IMR-90 (cell line): ENCODE data around the gene RAB11A. TPM values are rescaled to one million over a fixed set of nuclear protein-coding genes. Genes with fewer than 3 reads are reported as not detected.

Experiments used
- ATAC-seq: fragments of 200-7000 bp; cut with Tn5 transposase; 2 replicates; pipeline ENCODE4 v1.9.1; 2020; ENCODE audit warnings: low read depth, mild to moderate bottlenecking, moderate library complexity
- BruUV-seq: library from RNA; stranded (reverse); fragments of 400-500 nt; replicated peaks from 2 replicates; lab custom pipeline; 2021; lab: Mats Ljungman, UMichigan
- CTCF ChIA-PET: fragments of 300-600 bp; formaldehyde crosslinking; extraction: SDS; loops from one replicate; lab custom pipeline; 2021; ENCODE audit warnings: antibody characterized with exemption; lab: Yijun Ruan, JAX
- POLR2A ChIA-PET: fragments of 300-600 bp; sonication (Branson Sonifier 250); formaldehyde crosslinking; loops from one replicate; lab custom pipeline; 2022; ENCODE audit warnings: antibody characterized with exemption; ENCODE audit not compliant: unreplicated experiment; lab: Charles Lee
- DNase-seq: peaks from one replicate; pipeline ENCODE4 v3.0.0; 2013
- H2AFZ ChIP-seq: replicated peaks from 2 replicates; pipeline ENCODE3; 2013; ENCODE audit warnings: low read length, mild to moderate bottlenecking; ENCODE audit not compliant: poor library complexity
- H2AK5ac ChIP-seq: 2 replicates; pipeline ENCODE4 v1.6.1; 2013; ENCODE audit warnings: low read depth, low read length, inconsistent platforms
- H2AK9ac ChIP-seq: replicated peaks from 2 replicates; pipeline ENCODE3; 2013; ENCODE audit warnings: mild to moderate bottlenecking, low read depth, low read length, moderate library complexity; ENCODE audit not compliant: poor library complexity
- H2BK120ac ChIP-seq: 2 replicates; pipeline ENCODE4 v1.6.1; 2013; ENCODE audit warnings: low read depth, low read length, inconsistent platforms
- H2BK15ac ChIP-seq: 3 replicates; pipeline ENCODE4 v1.6.1; 2013; ENCODE audit warnings: low read depth, low read length, inconsistent platforms
- H2BK20ac ChIP-seq: 2 replicates; pipeline ENCODE4 v1.6.1; 2013; ENCODE audit warnings: low read depth, mild to moderate bottlenecking, inconsistent platforms, low read length, moderate library complexity
- H2BK5ac ChIP-seq: 2 replicates; pipeline ENCODE4 v1.6.1; 2013; ENCODE audit warnings: mild to moderate bottlenecking, low read depth, low read length, inconsistent platforms; ENCODE audit not compliant: poor library complexity, severe bottlenecking
- H3K14ac ChIP-seq: replicated peaks from 2 replicates; pipeline ENCODE4 v1.6.1; 2013; ENCODE audit warnings: low read depth, low read length, inconsistent platforms
- H3K18ac ChIP-seq: 2 replicates; pipeline ENCODE4 v1.6.1; 2013; ENCODE audit warnings: low read depth, low read length, control low read depth
- H3K23ac ChIP-seq: 2 replicates; pipeline ENCODE4 v1.6.1; 2013; ENCODE audit warnings: low read depth, low read length, inconsistent platforms
- H3K27ac ChIP-seq: 2 replicates; pipeline ENCODE4 v1.5.1; 2013; ENCODE audit warnings: mild to moderate bottlenecking, control low read depth, low read length; ENCODE audit not compliant: insufficient read depth
- H3K27me3 ChIP-seq: 2 replicates; pipeline ENCODE4 v1.6.1; 2013; ENCODE audit warnings: low read length; ENCODE audit not compliant: control insufficient read depth, insufficient read depth
- H3K36me3 ChIP-seq: 2 replicates; pipeline ENCODE4 v1.6.1; 2013; ENCODE audit warnings: low read length, mixed read lengths; ENCODE audit not compliant: control insufficient read depth, insufficient read depth
- H3K4ac ChIP-seq: 2 replicates; pipeline ENCODE4 v1.6.1; 2013; ENCODE audit warnings: low read depth, low read length, inconsistent platforms
- H3K4me1 ChIP-seq: 2 replicates; pipeline ENCODE4 v1.6.1; 2013; ENCODE audit warnings: low read length, mixed read lengths; ENCODE audit not compliant: control insufficient read depth, insufficient read depth
- H3K4me2 ChIP-seq: 2 replicates; pipeline ENCODE4 v1.6.1; 2013; ENCODE audit warnings: low read depth, mild to moderate bottlenecking, control low read depth, low read length, moderate library complexity
- H3K4me3 ChIP-seq: 2 replicates; pipeline ENCODE4 v1.5.1; 2013; ENCODE audit warnings: low read depth, mild to moderate bottlenecking, control low read depth, low read length, moderate library complexity; ENCODE audit not compliant: insufficient read depth
- H3K56ac ChIP-seq: 2 replicates; pipeline ENCODE4 v1.6.1; 2013; ENCODE audit warnings: low read length, inconsistent platforms; ENCODE audit not compliant: insufficient read depth; ENCODE audit errors: extremely low read depth
- H3K79me1 ChIP-seq, 2 experiments: 2 replicates each; pipeline ENCODE4 v1.6.1; 2013; ENCODE audit warnings: low read length in 2 of 2, inconsistent platforms in 1 of 2, low read depth in 1 of 2
- H3K9ac ChIP-seq: 2 replicates; pipeline ENCODE4 v1.6.1; 2013; ENCODE audit warnings: low read depth, low read length, control low read depth
- H3K9me1 ChIP-seq: 2 replicates; pipeline ENCODE4 v1.6.1; 2013; ENCODE audit warnings: low read length, inconsistent platforms; ENCODE audit not compliant: insufficient read depth
- H3K9me3 ChIP-seq: 2 replicates; pipeline ENCODE4 v1.6.1; 2013; ENCODE audit warnings: low read length; ENCODE audit not compliant: control insufficient read depth, insufficient read depth
- H4K20me1 ChIP-seq: 2 replicates; pipeline ENCODE4 v1.6.1; 2013; ENCODE audit warnings: low read length, inconsistent platforms; ENCODE audit not compliant: insufficient read depth
- H4K5ac ChIP-seq: 2 replicates; pipeline ENCODE4 v1.6.1; 2013; ENCODE audit warnings: mild to moderate bottlenecking, low read depth, low read length, control low read depth
- H4K8ac ChIP-seq, 2 experiments: 2 replicates each; pipeline ENCODE4 v1.6.1; 2013; ENCODE audit warnings: low read depth in 2 of 2, low read length in 2 of 2, control low read depth in 1 of 2, inconsistent platforms in 1 of 2
- H4K91ac ChIP-seq: 2 replicates; pipeline ENCODE4 v1.6.1; 2013; ENCODE audit warnings: low read depth, low read length, inconsistent platforms; ENCODE audit not compliant: insufficient read depth
- BHLHE40 ChIP-seq: fragments of 150-350 bp; IDR thresholded peaks from 2 replicates; pipeline ENCODE4 v1.6.1; 2016; ENCODE audit warnings: mild to moderate bottlenecking, low read depth, low read length
- CEBPB ChIP-seq: IDR thresholded peaks from 2 replicates; pipeline ENCODE4 v1.6.1; 2012; ENCODE audit warnings: low read depth, low read length, improper control_type of control experiment
- FOS ChIP-seq: fragments of 150-350 bp; IDR thresholded peaks from 2 replicates; pipeline ENCODE4 v1.6.1; 2016; ENCODE audit warnings: low read depth, low read length
- MAFK ChIP-seq: IDR thresholded peaks from 2 replicates; pipeline ENCODE4 v1.6.1; 2012; ENCODE audit warnings: low read depth, low read length, improper control_type of control experiment
- MAZ ChIP-seq: IDR thresholded peaks from 2 replicates; pipeline ENCODE4 v1.6.1; 2012; ENCODE audit warnings: low read depth, mild to moderate bottlenecking, low read length, improper control_type of control experiment, moderate library complexity, borderline replicate concordance
- POLR2A ChIP-seq: IDR thresholded peaks from 2 replicates; pipeline ENCODE4 v1.6.1; 2012; ENCODE audit warnings: mild to moderate bottlenecking, low read depth, low read length
- RAD21 ChIP-seq: IDR thresholded peaks from 2 replicates; pipeline ENCODE4 v1.6.1; 2012; ENCODE audit warnings: low read length, improper control_type of control experiment
- RCOR1 ChIP-seq: IDR thresholded peaks from 2 replicates; pipeline ENCODE4 v1.6.1; 2012; ENCODE audit warnings: mild to moderate bottlenecking, low read length, improper control_type of control experiment; ENCODE audit not compliant: insufficient replicate concordance
- RFX5 ChIP-seq: IDR thresholded peaks from 2 replicates; pipeline ENCODE4 v1.8.0; 2012; ENCODE audit warnings: low read depth, mild to moderate bottlenecking, low read length, moderate library complexity
- SMC3 ChIP-seq: fragments of 150-350 bp; IDR thresholded peaks from 2 replicates; pipeline ENCODE4 v1.6.1; 2016; ENCODE audit warnings: low read depth, mild to moderate bottlenecking, antibody characterized with exemption, low read length, moderate library complexity
- dilution Hi-C: fragments of 300-500 bp; cut with HindIII; formaldehyde crosslinking; loops from one replicate; pipeline ENCODE4 v1.14.3; 2018; ENCODE audit warnings: low sequenced_read_pairs; ENCODE audit not compliant: unreplicated experiment
- in situ Hi-C: fragments of 300-500 bp; cut with MboI; formaldehyde crosslinking; loops from 3 replicates; pipeline ENCODE4 v1.14.3; 2019; ENCODE audit warnings: low sequenced_read_pairs, inconsistent platforms, mixed read lengths
- intact Hi-C: fragments of 100-400 bp; cut with micrococcal nuclease; formaldehyde crosslinking; loops from 2 replicates; pipeline ENCODE4 v1.10.0; 2022
- polyA plus RNA-seq, 3 experiments: library from polyadenylated mRNA; depleted of rRNA; stranded (reverse); fragments of >200 nt; gene quantifications; 2 replicates each; pipeline ENCODE4 v1.2.3, GENCODE V29; 2012; ENCODE audit warnings: low replicate concordance in 1 of 3
- total RNA-seq: library from RNA; depleted of rRNA; stranded (reverse); fragments of >200 nt; gene quantifications from 2 replicates; pipeline ENCODE4 v1.2.3, GENCODE V29; 2012

The RAB11A gene
- total and polyA plus RNA-seq, 2 of the 4 experiments (the other 2 are of a cell fraction) = 341 to 462 TPM

DNA sequence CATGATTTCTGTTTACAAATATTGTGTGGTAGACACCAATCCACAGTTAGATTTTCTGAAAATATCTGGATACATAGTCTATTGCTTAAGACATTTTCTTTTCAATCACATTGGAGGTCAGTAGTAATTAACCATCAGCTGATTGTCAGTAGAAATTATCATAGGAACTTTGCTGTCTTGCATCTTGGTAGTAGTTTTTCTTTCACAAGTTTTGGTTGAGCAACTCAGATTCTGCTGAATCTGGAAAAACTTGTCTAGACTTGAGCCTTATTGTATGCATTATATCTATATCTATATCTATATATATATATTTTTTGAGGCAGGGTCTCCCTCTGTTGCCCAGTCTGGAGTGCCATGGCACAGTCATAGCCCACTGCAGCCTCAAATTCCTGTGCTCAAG is 4.0 kb downstream of the RAB11A start:
- no peak overlapping the region for H4K5ac ChIP-seq
- no TSS peak for BruUV-seq
- peaks cover 51% of the 10 kb centered on the region for H4K20me1 ChIP-seq
- ChIA-PET POLR2A (no interaction called here), CTCF (no interaction called here)
- H3K14ac ChIP-seq = no peak overlapping the region
- no peak overlapping the region for H2BK15ac ChIP-seq
- H3K9ac ChIP-seq = no peak overlapping the region
- no peak for ATAC-seq
- H2AFZ ChIP-seq = no peak overlapping the region
- H2AK5ac ChIP-seq = no peak overlapping the region
- H3K9me1 ChIP-seq = peaks cover 3% of the 10 kb centered on the region; the same call in 1 of the 2 replicates
- intact Hi-C loops = loop anchor here (5.0 kb wide), 1 partner anchor 141 kb away; no protein-coding TSS in a partner anchor
- peaks cover 1% of the 10 kb centered on the region for H3K4me1 ChIP-seq
- H3K4me3 ChIP-seq = no peak overlapping the region
- H3K27ac ChIP-seq = peak overlapping the region; percentile 30; the same call in 1 of the 2 replicates
- no peak overlapping the region for H4K91ac ChIP-seq
- dilution Hi-C loops = no loop called here
- no peak overlapping the region for H3K56ac ChIP-seq
- in situ Hi-C loops = no loop called here
- H2AK9ac ChIP-seq = no peak overlapping the region
- peaks cover 6 to 45% of the 10 kb centered on the region in 2 experiments; a peak in 3 of 4 replicates for H3K79me1 ChIP-seq
- H2BK5ac ChIP-seq = peak overlapping the region; percentile 58
- DNase-seq = no peak
- H3K18ac ChIP-seq = no peak overlapping the region
- H4K8ac ChIP-seq = no peak overlapping the region
- peaks cover 19% of the 10 kb centered on the region for H3K36me3 ChIP-seq
- no peaks in the 10 kb centered on the region for H3K9me3 ChIP-seq
- H3K23ac ChIP-seq = no peak overlapping the region; the same call in 1 of the 2 replicates
- no peak overlapping the region for H3K4ac ChIP-seq
- H3K4me2 ChIP-seq = no peak overlapping the region
- no peaks in the 10 kb centered on the region for H3K27me3 ChIP-seq
- H2BK120ac ChIP-seq = no peak overlapping the region
- H2BK20ac ChIP-seq = no peak overlapping the region
- TF ChIP-seq RCOR1 (no peak), RAD21 (no peak), MAFK (no peak), BHLHE40 (no peak), CEBPB (no peak), FOS (no peak), POLR2A (no peak), SMC3 (no peak), MAZ (no peak), RFX5 (no peak)
